Measurements from ENCODE around the gene CDH19. TPM values are rescaled to one million over a fixed set of nuclear protein-coding genes. Genes with fewer than 3 reads are reported as not detected.

CDH19 gene
- polyA plus RNA-seq, 1 donor (not counting 4 experiments of a cell fraction or from before 2014, with no cell fraction given), result not detected

- dilution Hi-C loops (cut with MboI; ENCODE audit: extremely low pct_ligation_motif_present, low sequenced_read_pairs), result no loop called here
- no peak for FAIRE-seq
These were observed 19.9 kb upstream of the CDH19 start for GRCh38 chr18:66623821-66624220.

GRCh38 chr18:66621816-66622576 is 18.1 kb upstream of the CDH19 start:
- H3K4me2 ChIP-seq (ENCODE audit: control insufficient read depth, extremely low read depth, insufficient read depth, low read depth, low read length), result no peak overlapping the region
- dilution Hi-C loops (cut with MboI; ENCODE audit: extremely low pct_ligation_motif_present, low sequenced_read_pairs), result no loop called here
- TF ChIP-seq EZH2 (IDR thresholded peaks at IDR 0.05; ENCODE audit: low read length) (no peak), CTCF (optimal IDR thresholded peaks at IDR 0.05 in 1 of 3, IDR thresholded peaks at IDR 0.05 in 1 of 3, conservative IDR thresholded peaks at IDR 0.05 in 1 of 3; ENCODE audit: extremely low read depth in 1 of 3, insufficient read depth in 2 of 3, low read length in 3 of 3) (no peak)
- H3K4me3 ChIP-seq (ENCODE audit: control insufficient read depth in 2 of 3, extremely low read depth in 1 of 3, insufficient read depth in 2 of 3, low read depth in 1 of 3, low read length in 3 of 3), result no peak overlapping the region
- H2AFZ ChIP-seq (ENCODE audit: control insufficient read depth, low read length), result no peak overlapping the region
- H3K27me3 ChIP-seq (ENCODE audit: control insufficient read depth, extremely low read depth, insufficient read depth, low read length), result no peaks in the 10 kb centered on the region
- no peak overlapping the region for H3K27ac ChIP-seq (ENCODE audit: control insufficient read depth, insufficient read depth, low read length)
- DNase-seq (ENCODE audit: low read depth, low spot score) (no peak), FAIRE-seq (no peak)
- H3K36me3 ChIP-seq (ENCODE audit: control insufficient read depth in 2 of 2, extremely low read depth in 1 of 2, insufficient read depth in 2 of 2, low read length in 2 of 2), result no peaks in the 10 kb centered on the region
- H4K20me1 ChIP-seq (ENCODE audit: control insufficient read depth, extremely low read depth, insufficient read depth, low read length), result no peaks in the 10 kb centered on the region
- H3K9me1 ChIP-seq (ENCODE audit: control insufficient read depth, extremely low read depth, insufficient read depth, low read length), result no peaks in the 10 kb centered on the region
- H3K79me2 ChIP-seq (ENCODE audit: control insufficient read depth, insufficient read depth, low read length), result no peaks in the 10 kb centered on the region
- no peak overlapping the region for H3K9ac ChIP-seq (ENCODE audit: control insufficient read depth, extremely low read depth, insufficient read depth, low read length)
- no peaks in the 10 kb centered on the region for H3K9me3 ChIP-seq (ENCODE audit: control insufficient read depth, low read depth, low read length)
- no peaks in the 10 kb centered on the region for H3K4me1 ChIP-seq (ENCODE audit: control insufficient read depth, extremely low read depth, insufficient read depth, low read length)

More at GRCh38 chr18:66623821-66624220, 19.9 kb upstream of the CDH19 start:
- no peaks in the 10 kb centered on the region for H4K20me1 ChIP-seq (ENCODE audit: control insufficient read depth, extremely low read depth, insufficient read depth, low read length)
- no peak overlapping the region for H3K4me3 ChIP-seq (ENCODE audit: control insufficient read depth in 2 of 3, extremely low read depth in 1 of 3, insufficient read depth in 2 of 3, low read depth in 1 of 3, low read length in 3 of 3)
- no peaks in the 10 kb centered on the region for H3K27me3 ChIP-seq (ENCODE audit: control insufficient read depth, extremely low read depth, insufficient read depth, low read length)
- H3K27ac ChIP-seq (ENCODE audit: control insufficient read depth, insufficient read depth, low read length), result no peak overlapping the region
- H3K9me3 ChIP-seq (ENCODE audit: control insufficient read depth, low read depth, low read length), result no peaks in the 10 kb centered on the region
- H3K9me1 ChIP-seq (ENCODE audit: control insufficient read depth, extremely low read depth, insufficient read depth, low read length), result no peaks in the 10 kb centered on the region
- no peaks in the 10 kb centered on the region for H3K79me2 ChIP-seq (ENCODE audit: control insufficient read depth, insufficient read depth, low read length)
- no peak overlapping the region for H3K4me2 ChIP-seq (ENCODE audit: control insufficient read depth, extremely low read depth, insufficient read depth, low read depth, low read length)
- TF ChIP-seq EZH2 (IDR thresholded peaks at IDR 0.05; ENCODE audit: low read length) (no peak), CTCF (optimal IDR thresholded peaks at IDR 0.05 in 1 of 3, IDR thresholded peaks at IDR 0.05 in 1 of 3, conservative IDR thresholded peaks at IDR 0.05 in 1 of 3; ENCODE audit: extremely low read depth in 1 of 3, insufficient read depth in 2 of 3, low read length in 3 of 3) (no peak)
- no peak overlapping the region for H2AFZ ChIP-seq (ENCODE audit: control insufficient read depth, low read length)
- no peaks in the 10 kb centered on the region for H3K4me1 ChIP-seq (ENCODE audit: control insufficient read depth, extremely low read depth, insufficient read depth, low read length)
- no peak for DNase-seq (ENCODE audit: low read depth, low spot score)
- H3K9ac ChIP-seq (ENCODE audit: control insufficient read depth, extremely low read depth, insufficient read depth, low read length), result no peak overlapping the region
- H3K36me3 ChIP-seq (ENCODE audit: control insufficient read depth in 2 of 2, extremely low read depth in 1 of 2, insufficient read depth in 2 of 2, low read length in 2 of 2), result no peaks in the 10 kb centered on the region

Measured in keratinocyte (primary cell).